NCI-H2081 (cell line): ENCODE results near the gene SPIRE1.
"Not testable (repeated sequence)": the region's sequence is repeated elsewhere in the genome, so short reads cannot be mapped to it uniquely, and the experiment has no call there.

Experiments used
- DNase-seq, 2 experiments: peaks; one replicate each; lab custom pipeline; 2025; lab: John Stamatoyannopoulos, UW

The SPIRE1 gene

DNA sequence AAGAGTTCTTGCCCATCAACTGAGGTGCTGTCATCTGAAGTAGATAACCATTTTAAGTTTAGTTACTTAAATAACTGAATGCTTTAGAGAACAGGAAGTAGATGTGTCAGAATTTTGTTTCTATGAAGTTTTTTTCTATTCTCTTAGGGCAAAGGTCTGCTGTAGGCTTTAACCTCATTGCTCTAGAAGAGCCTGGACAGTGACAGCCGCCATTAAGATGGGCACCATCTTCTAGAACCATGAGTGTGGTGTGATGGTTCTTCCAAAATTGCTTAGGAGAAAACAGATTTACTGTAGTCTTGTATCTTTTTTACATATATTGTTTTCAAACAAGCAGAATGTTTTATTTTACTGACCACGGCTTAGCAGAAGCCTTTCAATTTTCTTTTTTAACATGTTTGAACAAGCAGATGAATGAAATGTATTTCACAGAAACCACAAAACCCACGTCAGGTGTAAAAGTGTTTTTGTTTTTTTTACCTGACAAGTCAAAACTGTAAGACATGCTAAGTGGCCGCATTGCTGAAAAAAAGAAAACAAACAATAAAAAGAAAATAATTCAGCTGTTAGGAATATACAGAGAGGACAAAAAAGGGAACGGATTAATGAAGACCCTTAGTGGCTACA is 172.3 kb downstream of the SPIRE1 start:
- DNase-seq: no peak

GRCh38 chr18:12481915-12482314 is 176.0 kb downstream of the SPIRE1 start:
- DNase-seq: not testable (repeated sequence)

GRCh38 chr18:12479982-12480381 is 177.9 kb downstream of the SPIRE1 start:
- DNase-seq: no peak

- DNase-seq: no peak
Measured at GRCh38 chr18:12479536-12479935, 178.4 kb downstream of the SPIRE1 start.

DNA sequence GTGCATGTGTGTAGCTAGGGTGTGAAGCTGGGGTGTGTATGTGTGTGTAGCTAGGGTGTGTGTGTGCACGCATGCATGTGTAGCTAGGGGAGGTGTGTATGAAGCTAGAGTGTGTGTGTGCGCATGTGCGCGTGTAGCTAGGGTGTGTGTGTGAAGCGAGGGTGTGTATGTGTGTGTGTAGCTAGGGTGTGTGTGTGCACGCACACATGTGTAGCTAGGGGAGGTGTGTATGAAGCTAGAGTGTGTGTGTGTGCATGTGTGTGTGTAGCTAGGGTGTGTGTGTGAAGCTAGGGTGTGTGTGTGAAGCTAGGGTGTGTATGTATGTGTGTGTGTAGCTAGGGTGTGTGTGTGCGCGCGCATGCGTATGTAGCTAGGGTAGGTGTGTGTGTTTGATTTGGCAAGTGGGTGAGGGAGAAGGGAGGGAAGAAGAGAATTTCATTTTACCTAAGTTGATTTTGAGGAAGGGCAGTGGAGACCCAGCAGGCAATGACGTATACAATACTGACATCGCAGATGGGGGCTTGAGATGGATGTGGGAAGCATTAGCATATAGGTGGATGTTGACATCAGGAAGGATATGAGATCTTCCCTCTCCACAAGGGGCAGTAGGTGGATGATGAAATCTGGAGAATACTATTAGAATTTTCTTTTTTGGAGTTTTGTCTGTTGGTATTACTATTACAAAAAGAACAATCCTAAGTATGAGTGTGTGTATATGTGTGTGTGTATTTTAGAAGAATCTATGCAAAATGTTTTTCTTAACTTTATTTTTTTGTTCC is 179.4 kb downstream of the SPIRE1 start:
- DNase-seq: no peak

DNA sequence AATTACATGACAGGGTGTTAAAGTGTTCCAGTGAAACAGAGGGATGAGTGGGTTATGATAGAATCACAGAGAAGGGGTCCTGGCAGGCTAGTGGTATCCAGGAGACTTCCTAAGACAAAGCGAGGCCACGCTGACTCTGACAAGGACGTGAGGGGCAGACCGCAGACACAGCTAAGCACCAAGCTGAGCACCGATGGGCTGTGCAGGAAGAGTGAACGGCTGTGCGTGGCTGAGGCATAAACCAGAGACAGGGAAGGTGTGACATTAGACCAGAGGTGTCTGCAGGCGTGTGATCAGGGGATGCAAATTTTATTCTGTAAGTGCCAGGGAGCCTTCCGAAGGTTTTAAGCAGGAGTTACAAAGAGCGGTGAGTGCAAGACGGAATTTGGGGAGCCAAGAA is 180.3 kb downstream of the SPIRE1 start:
- DNase-seq: no peak

DNA sequence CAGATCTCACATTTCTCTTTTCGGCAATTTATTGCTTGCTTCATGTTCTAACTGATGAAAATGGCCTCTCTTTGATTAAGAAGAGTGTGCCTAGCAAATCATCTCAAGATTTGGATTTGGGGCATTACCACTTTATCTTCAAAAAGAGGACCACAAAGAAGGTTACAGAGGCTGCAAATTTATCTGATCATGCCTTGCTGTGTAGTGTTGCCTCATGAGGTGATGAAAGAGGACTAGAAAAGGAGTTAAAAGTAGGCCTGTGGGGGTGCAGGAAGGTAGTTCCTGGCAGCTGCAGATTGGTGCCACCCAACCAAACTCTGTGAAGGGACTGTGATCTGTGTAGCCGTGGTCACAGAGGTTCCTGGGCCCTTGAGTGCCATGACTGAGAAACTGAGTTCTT is 181.0 kb downstream of the SPIRE1 start:
- no peak for DNase-seq

DNA sequence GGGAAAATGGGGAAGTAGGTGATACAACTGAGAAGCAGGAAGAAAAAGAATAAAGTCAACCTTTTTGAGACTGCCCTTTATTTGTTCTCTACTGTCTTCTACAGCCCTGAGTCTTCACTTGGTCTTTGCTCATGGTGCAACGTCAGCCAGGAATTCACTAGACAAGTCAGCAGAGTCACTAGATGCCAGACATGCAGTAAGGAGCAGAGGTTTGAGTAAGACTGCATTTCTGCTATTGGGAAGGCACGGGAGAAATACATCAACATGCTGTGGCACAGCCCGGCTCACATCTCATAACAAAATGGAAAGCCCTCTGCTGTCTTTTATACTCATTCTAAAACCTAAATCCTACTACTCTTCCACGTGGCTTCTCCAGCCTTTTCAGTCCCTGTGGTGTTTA is 183.0 kb downstream of the SPIRE1 start:
- no peak for DNase-seq

DNA sequence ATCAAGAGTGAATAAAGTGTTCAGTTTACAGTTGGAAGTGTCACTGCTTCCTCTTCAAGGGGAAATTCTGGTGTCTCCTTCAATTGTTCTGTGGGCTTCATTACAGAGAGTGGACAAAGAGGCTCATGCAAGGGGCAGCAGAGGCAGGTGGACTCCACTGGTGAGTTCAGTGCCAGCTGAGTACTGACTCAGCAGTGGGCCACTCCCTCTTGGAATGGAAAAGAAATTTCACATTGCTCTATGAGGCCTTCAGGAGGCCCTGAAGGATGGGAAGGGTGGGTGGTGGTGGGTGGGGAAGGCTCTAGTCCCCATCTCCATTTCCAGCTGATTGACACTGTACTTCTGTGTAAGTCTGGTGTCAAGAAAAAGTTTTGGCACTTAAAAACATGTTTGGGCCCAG is 183.8 kb downstream of the SPIRE1 start:
- no peak for DNase-seq

GRCh38 chr18:12470382-12471075 is 187.4 kb downstream of the SPIRE1 start:
- DNase-seq: no peak

DNA sequence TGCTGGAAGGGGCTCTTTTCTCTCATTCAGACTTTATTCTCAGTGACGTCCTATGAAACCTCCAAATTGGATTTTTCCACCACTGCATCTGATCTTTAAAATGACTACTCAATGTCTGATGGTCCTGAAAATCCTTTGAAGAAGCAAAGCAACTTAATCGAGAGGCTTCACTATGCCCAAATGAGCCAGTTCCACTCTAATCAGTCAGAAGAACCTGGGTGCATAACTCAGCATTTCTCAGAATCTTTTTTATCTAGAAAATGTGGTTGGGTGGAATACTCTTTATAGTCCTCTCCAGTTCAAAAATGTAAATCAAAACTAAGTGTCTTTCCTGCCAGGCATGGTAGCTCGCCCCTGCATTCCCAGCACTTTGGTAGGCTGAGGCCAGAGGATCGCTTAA is 189.5 kb downstream of the SPIRE1 start:
- DNase-seq: no peak

GRCh38 chr18:12464731-12465130 is 193.2 kb downstream of the SPIRE1 start:
- DNase-seq: no peak

GRCh38 chr18:12463191-12463590 is 194.7 kb downstream of the SPIRE1 start:
- DNase-seq: no peak

DNA sequence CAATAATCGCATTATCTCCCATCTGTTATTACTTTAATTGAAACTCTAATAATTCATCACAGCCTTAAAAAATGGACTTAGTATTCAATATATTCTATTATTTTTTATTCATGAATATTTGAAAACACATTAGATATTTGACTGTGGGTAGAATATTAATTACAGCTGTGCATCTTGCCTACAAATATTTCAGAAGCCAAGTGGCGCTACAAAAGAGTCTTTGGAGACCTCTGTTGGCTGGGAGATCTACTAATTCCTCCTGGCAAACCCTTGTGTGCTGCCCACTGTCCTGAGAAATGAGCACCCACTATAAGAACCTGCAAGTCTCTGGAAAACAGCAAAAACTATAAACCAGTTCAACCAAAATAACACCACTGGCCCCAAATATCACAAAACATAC is 195.7 kb downstream of the SPIRE1 start:
- DNase-seq: no peak

- no peak for DNase-seq
Measured at GRCh38 chr18:12461326-12461725, 196.6 kb downstream of the SPIRE1 start.

GRCh38 chr18:12460874-12461273 is 197.0 kb downstream of the SPIRE1 start:
- no peak for DNase-seq

DNA sequence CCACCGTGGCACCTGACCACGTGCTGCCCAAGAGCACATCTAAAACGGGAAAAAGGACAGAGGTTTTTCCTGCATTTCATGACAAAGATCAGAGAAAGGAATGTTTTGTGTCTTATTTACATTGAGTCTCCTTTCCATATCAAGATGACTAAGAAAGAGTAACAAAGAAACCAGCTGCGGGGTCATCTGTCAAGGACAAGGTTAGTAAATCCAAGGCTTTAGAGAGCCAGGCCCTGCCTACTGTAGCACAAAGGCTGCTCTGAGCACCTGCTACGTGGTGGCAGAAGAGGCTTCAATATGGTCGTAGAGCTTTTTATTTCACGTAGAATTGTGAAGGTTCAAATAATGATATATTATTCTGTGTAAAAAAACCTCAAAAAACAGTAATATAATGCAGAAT is 199.1 kb downstream of the SPIRE1 start:
- DNase-seq: no peak

- no peak for DNase-seq
Measured at GRCh38 chr18:12456441-12456840, 201.5 kb downstream of the SPIRE1 start.

- no peak for DNase-seq
Measured at GRCh38 chr18:12455496-12455895, 202.4 kb downstream of the SPIRE1 start.

- no peak for DNase-seq
Measured at GRCh38 chr18:12452784-12453183, 205.1 kb downstream of the SPIRE1 start.

- no peak for DNase-seq
Measured at GRCh38 chr18:12451428-12451827, 206.5 kb downstream of the SPIRE1 start.

DNA sequence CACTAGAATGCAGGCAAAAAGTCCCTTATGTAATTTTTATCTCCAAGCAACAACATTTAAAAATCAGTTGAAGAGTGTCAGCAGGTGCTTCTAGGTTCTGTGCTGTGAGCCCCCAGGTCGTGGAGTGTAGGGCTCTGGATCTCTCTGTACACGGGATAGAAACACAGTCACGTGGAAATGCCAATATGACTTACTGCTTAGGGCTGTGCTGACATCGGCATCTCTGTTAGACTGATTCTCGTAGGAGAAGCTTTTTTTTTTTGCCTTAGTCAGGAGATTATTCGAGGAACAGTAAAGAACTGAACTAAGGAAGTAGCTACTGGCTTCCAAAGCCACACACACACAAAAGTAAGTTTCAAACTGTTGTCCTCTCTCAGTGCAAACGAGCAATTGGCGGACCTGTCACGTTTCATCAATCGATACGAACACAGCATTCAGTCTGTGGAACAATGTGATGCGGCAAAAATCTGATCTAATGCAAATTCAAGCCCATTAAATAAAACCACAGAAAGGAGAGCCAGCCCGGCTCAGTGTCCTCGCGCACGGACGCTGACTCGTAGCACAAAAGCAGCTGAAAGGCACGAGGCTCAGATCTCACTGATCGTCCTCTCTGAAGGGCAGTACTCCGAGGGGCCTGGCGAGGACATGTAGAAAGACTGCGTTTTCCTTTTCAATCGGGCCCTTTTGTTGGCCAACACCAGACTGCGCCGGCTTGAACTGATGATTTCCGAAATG is 208.7 kb downstream of the SPIRE1 start:
- no peak for DNase-seq

GRCh38 chr18:12445554-12445953 is 212.4 kb downstream of the SPIRE1 start:
- DNase-seq: no peak
